Activated CD4-positive, alpha-beta T cell treated with anti-CD3 and anti-CD28 coated beads, Interleukin-2, amount 50 U/mL, for 48 hours (primary cell): ENCODE measurements around the gene ABCA5.

Experiments used
- DNase-seq, 2 experiments: peaks; one replicate each; pipeline ENCODE4 v3.0.0-alpha.2; 2020

Gene ABCA5, protein sequence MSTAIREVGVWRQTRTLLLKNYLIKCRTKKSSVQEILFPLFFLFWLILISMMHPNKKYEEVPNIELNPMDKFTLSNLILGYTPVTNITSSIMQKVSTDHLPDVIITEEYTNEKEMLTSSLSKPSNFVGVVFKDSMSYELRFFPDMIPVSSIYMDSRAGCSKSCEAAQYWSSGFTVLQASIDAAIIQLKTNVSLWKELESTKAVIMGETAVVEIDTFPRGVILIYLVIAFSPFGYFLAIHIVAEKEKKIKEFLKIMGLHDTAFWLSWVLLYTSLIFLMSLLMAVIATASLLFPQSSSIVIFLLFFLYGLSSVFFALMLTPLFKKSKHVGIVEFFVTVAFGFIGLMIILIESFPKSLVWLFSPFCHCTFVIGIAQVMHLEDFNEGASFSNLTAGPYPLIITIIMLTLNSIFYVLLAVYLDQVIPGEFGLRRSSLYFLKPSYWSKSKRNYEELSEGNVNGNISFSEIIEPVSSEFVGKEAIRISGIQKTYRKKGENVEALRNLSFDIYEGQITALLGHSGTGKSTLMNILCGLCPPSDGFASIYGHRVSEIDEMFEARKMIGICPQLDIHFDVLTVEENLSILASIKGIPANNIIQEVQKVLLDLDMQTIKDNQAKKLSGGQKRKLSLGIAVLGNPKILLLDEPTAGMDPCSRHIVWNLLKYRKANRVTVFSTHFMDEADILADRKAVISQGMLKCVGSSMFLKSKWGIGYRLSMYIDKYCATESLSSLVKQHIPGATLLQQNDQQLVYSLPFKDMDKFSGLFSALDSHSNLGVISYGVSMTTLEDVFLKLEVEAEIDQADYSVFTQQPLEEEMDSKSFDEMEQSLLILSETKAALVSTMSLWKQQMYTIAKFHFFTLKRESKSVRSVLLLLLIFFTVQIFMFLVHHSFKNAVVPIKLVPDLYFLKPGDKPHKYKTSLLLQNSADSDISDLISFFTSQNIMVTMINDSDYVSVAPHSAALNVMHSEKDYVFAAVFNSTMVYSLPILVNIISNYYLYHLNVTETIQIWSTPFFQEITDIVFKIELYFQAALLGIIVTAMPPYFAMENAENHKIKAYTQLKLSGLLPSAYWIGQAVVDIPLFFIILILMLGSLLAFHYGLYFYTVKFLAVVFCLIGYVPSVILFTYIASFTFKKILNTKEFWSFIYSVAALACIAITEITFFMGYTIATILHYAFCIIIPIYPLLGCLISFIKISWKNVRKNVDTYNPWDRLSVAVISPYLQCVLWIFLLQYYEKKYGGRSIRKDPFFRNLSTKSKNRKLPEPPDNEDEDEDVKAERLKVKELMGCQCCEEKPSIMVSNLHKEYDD (N-terminal part only)

DNA sequence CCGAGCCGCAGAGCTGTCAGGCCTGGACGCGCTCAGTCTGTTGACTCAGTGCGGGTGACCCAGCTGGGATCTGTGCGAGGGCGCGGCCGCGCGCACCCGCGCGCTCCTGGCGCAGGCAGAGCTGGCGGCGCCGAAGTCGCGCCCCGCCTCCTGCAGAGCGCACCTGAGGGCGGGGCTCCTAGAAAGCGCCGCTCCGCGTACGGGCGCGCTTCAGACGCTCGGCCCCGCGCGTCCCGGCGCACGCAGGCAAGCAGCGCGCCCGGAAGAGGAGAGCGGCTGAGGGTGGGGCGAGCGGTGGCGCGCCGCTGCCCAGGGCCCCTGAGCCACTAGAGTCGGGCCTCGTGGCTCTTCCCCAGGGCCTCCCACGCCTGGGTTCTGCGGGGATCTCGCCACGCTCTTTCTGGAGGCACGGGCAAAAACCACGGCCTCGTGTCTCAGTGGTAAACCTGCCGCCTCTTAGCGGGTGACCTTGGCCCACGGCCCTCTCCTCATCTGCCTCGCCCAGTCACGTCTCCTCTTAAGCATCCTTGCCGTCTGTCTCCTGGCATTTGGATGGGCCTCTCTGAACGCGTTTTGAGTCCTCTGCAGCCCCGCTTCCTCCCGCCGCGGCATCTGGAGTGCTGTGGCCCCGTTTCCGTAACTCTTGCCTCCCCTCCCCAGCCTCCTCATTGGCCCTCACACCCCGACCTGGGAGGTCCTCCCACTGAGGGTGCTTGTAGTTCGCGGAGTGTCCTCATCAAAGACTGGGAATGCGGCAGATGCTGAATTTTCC is at the start of gene ABCA5:
ABCA5 (minus strand) TSS at position 74 of the 772 bp plus-strand sequence. CDS start 12,718 bp downstream, outside the sequence.
- peak; percentile 80 to 85 for DNase-seq

DNA sequence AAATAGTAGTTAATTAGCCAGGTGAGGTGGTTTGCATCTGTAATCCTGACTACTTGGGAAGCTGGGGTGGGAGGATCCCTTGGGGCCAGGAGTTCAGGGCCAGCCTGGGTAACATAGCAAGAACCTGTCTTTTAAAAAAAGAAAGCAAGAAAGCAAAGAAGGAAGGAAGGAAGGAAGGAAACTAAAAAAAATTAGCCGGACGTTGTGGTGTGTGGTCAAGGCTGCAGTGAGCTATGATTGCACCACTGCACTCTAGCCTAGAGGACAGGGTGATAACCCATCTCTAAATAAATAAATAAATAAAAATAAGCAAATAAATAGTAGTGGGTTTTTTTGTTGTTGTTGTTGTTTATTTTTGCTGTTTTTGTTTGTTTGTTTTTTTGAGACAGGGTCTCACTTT is 48.3 kb upstream of the ABCA5 start:
- DNase-seq = no peak

DNA sequence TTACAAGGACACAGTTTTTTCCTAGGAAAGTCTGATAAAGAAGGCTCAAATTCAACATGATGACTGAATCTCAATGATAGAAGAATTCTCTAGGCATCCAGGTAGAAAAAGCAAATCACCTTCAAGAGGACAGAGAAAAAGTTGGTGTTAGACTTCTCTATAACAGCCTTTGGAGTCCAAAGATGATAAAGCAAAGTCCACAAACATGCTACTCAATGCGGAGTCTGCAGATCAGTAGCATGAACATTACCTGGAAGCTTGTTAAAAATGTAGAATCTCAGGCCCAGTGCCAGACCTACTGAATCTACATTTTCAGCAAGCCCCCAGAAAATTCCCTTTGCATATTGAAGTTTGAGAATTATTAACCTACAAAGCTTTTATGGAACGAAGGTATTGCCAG is 46.1 kb upstream of the ABCA5 start:
- no peak for DNase-seq

DNA sequence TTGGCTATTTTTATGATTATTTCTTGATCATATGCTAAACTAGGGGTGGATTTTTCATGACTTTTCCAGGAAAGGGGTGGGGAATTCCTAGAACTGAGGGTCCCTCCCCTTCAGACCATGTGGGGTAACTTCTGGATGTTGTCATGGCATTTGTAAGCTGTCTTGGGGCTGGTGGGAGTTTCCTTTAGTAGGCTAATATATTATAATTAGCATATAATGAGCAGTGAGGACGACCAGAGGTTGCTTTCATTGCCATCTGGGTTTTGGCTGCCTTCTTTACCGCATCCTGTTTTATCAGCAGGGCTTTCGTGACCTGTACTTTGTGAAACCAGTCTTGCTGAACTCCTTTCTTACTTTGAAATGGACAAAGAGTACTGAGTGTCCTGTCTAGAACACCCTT is 40.4 kb upstream of the ABCA5 start:
- DNase-seq = no peak

DNA sequence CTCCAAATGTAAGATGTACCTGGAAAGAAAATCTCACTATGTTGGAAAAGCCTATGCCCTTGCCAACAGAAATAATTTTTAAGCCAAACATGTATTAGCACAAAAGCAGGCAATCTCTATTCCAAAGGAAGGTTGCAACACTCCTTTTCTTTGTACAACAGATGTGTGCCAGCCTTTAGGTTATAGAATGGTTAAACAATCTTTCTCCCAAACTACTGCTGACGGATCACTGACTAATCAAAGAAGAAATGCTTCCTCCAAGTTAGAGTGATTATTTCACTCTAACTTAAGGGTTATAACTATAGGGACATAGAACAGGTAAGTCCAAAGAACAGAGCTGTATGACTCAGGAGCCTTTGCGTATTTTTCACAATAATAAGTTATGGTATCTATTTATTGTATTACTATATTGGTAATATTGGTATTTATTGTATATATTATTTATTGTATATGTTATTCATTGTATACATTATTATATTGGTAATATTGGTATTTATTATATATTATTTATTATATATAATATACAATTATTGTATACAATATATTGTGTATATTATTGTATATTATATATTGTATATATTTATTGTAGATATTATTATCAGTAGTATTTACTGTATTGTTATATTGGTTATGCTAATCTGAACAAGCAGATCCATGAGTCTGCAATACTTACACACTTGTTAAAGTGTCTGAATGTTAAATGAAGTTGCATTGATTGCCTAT is 36.7 kb upstream of the ABCA5 start:
- no peak for DNase-seq

DNA sequence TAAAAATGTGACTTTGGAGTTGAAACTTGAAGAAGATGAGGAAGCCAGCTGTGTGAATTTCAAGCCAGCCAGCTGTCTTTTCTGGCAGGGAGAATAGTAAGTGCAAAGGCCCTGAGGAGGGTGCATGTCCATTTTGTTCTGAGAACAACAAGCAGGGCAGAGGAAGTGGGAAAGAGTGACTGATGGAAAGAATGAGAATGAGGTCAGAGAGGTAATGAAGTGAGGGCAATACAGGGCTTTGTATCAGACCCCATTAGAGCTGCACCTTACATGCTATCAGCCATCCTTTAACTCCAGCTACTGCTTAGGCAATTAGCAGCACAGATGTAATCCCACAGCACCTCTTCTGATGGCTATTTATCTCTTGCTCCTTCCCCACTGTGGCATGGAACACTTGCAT is 34.2 kb upstream of the ABCA5 start:
- DNase-seq = no peak

DNA sequence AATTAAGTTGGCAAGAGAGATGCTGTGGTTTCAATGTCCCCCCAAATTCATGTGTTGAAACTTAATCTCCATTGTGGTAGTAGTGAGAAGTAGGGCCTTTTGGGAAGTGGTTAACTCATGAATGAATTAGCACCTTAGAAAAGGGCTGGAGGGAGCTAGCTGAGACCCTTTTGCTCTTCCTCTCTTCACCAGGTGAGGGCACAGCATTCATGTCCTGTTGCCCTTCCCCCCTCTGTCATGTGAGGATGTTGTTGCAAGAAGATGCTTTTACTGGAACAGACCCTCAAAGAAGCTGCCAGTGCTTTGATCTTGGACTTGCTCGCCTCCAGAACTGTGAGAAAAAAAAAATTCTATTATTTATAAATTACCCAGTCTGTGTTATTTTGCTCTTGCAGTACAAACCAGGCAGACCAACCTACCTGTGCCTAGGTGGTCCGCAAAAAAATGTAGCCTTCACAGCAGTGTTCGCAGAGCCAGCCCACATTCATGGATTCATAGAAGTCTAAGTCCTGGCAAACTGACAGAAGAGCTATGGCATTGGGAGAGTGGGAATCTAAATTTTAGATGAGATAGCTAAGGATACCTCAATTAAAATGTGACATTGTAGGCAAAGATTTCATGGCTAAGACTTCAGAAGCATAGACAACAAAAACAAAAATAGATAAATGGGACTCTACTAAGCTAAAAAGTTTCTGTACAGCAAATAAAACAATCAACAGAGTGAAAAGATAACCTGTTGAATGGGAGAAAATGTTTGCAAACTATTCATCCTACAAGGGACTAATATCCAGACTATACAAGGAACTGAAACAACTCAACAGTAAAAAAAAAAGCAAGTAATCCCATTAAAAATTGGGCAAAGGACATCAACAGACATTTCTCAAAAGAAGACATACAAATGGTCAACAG is 32.0 kb upstream of the ABCA5 start:
- no peak for DNase-seq

DNA sequence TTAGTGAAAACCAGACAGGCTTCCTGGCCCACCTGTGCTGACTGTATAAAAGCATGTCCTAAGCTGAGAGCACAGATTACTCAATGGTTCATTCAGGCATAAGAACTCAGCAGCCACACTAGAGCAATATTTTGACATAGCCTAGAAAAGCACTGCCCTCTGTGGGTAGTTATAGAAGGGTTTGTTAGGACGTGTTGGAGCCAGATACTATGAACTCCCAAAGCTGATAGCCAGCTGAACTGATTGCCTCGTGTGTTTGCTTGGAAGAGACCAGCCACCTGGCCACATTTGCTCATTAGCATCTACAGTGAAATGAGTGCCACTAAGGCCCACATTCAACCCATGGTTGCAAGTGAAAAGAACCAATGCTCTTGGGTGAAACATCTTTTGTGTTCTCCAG is 30.8 kb upstream of the ABCA5 start:
- no peak for DNase-seq

DNA sequence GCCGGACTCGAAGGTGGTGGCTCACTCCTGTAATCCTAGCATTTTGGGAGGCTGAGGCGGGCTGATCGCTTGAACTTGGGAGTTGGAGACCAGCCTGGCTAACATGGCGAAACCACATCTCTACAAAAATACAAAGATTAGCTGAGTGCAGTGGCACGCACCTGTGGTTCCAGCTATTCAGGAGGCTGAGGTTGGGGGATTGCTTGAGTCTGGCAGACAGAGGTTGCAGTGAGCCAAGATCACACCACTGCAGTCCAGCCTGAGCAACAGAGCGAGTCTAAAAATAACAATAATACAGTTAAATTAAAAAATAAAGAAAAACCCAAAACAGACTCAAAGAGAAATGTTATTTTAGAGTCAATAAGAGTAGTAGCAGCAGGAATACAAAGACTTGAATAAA is 29.7 kb upstream of the ABCA5 start:
- DNase-seq = no peak

DNA sequence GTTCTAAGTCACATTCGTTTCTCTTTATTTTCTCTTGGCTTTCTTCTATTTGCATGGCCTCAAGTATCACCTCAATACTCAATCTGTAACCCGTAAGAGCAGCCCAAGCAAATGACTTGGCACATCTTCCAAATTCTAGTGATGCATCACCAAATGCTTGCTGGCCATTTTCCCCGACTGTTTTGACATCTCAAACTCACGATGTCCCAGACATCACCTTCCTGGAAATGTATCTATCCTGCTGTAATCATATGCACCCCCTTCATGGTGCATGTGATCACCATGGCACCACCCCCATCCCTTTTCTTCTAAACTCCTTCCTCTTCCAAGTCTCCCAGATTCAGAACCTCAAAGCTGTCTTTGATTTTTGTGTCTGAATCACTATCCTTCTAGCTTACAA is 24.0 kb upstream of the ABCA5 start:
- DNase-seq = no peak

DNA sequence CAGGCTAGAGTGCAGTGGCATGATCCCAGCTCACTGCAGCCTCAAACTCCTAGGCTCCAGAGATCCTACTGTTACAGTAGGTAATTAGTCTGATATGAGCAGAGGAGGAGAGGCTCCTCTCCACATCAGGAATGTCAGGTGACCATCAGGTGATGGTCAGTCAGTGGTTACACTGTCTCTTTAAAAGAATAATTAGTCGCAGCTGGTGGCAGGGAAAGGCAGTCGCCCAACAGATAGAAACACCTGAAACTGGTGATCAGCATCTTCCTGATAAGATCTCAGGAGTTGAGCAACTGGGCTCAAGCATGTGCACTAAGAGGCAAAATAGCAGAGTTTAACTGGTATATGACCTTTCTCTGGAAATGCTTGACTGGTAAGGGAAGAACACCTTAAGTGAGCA is 21.5 kb upstream of the ABCA5 start:
- DNase-seq = no peak

DNA sequence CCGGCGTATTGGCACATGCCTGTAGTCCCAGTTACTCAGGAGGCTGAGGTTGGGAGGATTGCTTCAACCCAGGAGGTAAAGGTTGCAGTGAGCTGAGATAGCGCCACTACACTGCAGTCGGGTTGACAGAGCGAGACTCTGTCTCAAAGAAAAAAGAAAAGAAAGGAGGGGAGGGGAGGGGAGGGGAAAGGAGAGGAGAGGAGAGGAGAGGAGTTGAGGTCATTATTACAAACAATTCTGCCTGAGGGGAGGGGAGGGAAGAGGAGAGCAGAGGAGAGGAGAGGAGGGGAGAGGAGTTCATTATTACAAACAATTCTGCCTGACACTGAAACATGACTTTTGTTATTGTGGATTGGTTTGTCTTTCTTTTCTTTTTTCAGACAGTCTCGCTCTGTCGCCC is 19.8 kb upstream of the ABCA5 start:
- no peak for DNase-seq

DNA sequence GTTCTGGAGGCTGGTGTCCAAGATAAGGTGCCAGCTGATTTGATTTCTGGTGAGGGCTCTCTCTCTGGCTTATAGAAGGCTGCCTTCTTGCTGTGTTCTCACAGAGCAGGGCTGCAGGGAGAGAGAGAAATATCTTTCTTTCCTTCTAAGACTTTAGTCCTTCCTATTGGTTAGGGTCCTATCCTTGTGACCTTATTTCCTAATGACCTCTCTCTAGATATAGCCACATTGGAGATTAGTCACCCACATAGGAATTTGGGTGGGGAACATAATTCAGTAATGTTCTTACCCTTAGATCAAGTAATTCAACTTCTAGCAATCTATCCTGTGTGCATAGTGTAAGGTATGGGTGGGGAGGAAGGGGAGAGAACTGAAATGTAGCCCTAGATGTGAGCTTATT is 18.0 kb upstream of the ABCA5 start:
- DNase-seq = no peak

DNA sequence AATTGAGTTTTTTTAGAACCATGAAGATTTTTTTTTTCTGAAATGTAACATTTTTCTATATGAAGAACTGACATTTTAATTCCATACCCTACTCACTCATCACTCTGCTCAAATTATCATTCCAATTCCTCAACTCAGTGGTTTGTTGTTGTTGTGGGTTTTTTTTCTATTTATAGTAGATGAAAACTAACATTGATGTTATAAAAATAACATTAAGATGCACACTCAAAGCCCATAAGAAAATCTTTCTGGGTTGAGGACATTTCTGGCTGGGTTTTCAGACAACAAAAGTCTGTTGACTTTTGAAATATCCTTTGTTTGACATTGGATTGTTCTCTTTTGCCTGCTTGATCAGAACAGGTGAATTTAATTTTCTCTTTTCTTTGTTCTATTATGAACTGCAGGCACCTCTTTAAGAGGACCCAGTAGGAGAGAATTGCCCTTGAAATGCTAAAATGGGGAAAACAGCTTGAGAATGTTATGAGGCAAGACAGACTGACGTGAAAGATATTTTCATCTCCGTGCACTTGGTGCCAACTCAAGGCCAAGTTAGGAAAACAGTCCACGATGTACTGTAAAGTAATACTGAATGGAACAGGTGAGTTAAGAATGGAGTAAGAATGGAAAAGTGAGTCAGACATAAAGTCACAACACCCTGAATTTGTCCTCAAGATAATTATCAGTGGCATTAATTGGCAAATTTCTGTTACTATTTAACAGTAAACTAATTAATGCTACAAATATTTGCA is 16.1 kb upstream of the ABCA5 start:
- DNase-seq = no peak

DNA sequence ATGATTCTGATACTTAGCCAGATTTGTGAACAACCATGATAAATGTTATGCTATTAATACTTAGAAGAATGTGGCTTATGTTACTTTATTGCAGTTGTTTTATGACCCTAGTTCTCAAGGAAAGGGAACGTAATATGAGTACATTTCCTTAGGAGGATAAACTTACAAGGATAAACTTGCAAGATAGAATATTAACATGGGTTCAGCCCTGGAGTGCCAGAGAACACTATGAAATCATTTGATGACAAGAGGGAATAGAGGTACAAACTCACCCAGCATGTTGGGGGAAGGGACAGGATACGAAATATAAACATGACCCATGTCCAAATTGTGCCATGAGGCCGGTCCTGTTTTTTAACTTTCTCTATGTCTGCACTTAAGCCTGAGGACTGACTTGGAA is 13.0 kb upstream of the ABCA5 start:
- no peak for DNase-seq

DNA sequence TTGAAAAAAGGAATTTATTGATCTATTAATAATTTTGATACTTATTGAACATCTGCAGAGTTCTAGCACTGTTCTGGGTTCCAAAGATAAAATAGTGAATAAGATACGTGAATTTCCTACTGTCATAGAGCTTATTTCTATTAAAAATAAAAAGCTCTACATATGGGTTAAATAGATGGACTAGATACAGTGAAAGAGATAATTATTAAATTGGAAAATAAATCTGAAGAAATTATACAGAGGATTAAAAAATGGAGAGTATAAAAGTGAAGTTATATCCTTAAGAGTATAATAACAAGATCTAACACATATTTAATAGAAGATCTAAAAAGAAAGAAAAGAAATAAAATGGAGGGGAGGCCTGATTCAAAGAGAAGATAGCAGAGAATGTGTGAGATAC is 10.1 kb upstream of the ABCA5 start:
- DNase-seq = no peak

DNA sequence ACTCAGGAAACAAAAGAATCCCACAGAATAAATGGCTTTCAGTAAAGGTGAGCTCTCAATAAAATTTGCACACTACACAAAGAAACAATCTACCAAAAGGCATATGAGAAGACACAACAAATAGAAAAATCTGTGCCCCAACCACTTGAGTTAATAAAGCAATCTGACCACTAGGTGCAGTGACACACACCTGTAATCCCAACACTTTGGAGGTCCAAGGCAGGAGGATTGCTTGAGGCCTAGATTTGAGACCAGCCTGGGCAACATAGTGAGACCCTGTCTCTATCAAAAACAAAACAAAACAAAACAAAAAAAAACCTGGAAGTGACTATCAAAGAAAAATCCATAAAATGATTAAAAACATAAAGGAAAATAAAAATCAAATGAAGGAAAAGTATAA is 9.6 kb upstream of the ABCA5 start:
- DNase-seq = no peak

DNA sequence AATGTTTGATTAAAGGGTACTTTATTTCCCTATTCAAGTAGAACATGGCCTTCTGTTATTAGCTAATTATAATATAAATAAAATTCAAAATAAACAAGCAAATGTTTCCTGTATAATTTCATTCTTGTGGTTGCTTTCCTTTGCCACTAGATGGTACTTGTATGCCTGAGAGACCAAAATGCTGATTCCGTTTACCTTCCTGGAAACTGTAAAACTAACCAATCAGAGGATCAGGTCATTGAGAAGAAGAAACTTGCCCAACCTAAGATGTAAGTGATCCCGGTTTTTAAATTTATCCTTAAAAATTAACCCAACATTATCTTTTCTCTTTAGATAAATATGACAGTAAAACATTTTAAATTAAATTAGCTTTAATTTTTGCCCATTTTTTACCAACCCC is 8.1 kb upstream of the ABCA5 start:
- DNase-seq = no peak

DNA sequence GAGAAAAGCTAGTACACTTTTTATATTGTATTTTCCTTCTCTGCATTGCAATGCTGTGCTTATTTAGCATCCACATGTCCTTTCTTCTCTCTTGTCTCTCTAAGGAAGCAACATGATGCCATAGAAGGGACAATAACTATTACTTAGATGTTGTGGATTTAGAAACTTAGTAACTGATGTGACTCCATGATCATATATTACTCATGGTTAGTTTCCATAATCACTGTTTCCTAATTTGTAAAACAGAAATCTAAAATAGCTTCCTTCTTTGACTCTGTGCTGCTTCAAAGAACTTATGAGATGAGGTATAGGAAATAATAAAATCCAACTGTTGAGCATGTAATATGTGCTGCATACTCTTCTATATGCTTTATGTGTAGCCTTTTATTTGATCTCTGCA is 6.6 kb upstream of the ABCA5 start:
- no peak for DNase-seq

DNA sequence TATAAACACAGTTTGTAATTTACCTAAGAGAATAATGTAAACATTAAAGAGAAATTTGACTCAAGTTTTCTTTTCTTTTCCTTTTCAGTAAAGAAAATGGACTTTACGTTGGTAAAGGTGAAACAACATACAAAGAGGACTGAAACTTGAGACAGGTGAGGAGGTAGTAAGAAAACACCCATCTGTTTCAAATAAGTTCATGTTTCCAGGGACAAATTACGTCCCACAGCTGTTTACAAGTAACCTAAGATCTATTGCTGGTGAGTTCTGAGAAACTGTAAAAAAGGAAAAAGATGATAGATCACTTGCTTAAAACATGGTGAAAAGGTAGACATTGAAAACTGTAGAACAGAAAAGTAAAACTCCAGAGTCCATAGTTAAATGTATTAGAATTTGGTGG is 4.8 kb upstream of the ABCA5 start:
- no peak for DNase-seq
